HCT116 (cell line): Measurements from ENCODE around the gene ZFHX2. TPM values are rescaled to one million over a fixed set of nuclear protein-coding genes. Genes with fewer than 3 reads are reported as not detected.

ENCODE experiments used
- ATAC-seq: fragments of 200-7000 bp; cut with Tn5 transposase; 2 replicates; pipeline ENCODE4 v1.9.1; 2020; ENCODE audit warnings: mild to moderate bottlenecking, moderate library complexity
- Bru-seq: library from RNA; stranded (reverse); fragments of 400-500 nt; gene quantifications from one replicate; lab custom pipeline; 2021; lab: Mats Ljungman, UMichigan
- BruChase-seq, 2 experiments: library from RNA; stranded (reverse); fragments of 400-500 nt; gene quantifications; one replicate each; lab custom pipeline; 2021; lab: Mats Ljungman, UMichigan
- BruUV-seq: library from RNA; stranded (reverse); fragments of 400-500 nt; replicated peaks from 2 replicates; lab custom pipeline; 2021; lab: Mats Ljungman, UMichigan
- CTCF ChIA-PET: fragments of 300-600 bp; sonication (Branson Sonifier 250); formaldehyde crosslinking; loops from one replicate; lab custom pipeline; 2021; ENCODE audit warnings: antibody characterized with exemption; lab: Charles Lee
- POLR2A ChIA-PET: fragments of 300-600, 350-600 bp; sonication (Branson Sonifier 250); formaldehyde crosslinking; loops from one replicate; lab custom pipeline; 2021; ENCODE audit warnings: antibody characterized with exemption; lab: Charles Lee
- RAD21 ChIA-PET, 2 experiments: fragments of 300-600 bp; sonication (Branson Sonifier 250); formaldehyde crosslinking; loops; one replicate each; lab custom pipeline; 2023; ENCODE audit warnings: low total read pairs in 2 of 2; ENCODE audit not compliant: uncharacterized antibody in 2 of 2, unreplicated experiment in 2 of 2, low non-redundant PET in 1 of 2; lab: Charles Lee
- DNase-seq: peaks from one replicate; pipeline ENCODE4 v3.0.0-alpha.2; 2010; ENCODE audit warnings: low read depth, low spot score
- H2AFZ ChIP-seq: fragments of 200-600 bp; shearing (Covaris generic), sonication (generic); 2 replicates; pipeline ENCODE4 v1.6.1; 2017; ENCODE audit warnings: low read depth, mixed run types, mixed read lengths, antibody characterized with exemption, low read length; ENCODE audit not compliant: poor library complexity, severe bottlenecking
- H3K27ac ChIP-seq: 2 replicates; pipeline ENCODE4 v1.5.1; 2012; ENCODE audit warnings: low read depth, low read length
- H3K27me3 ChIP-seq: fragments of 200-600 bp; sonication (generic); 2 replicates; pipeline ENCODE4 v1.6.1; 2016; ENCODE audit warnings: mixed run types, low read length, mixed read lengths; ENCODE audit not compliant: insufficient read depth
- H3K36me3 ChIP-seq, 2 experiments: fragments of 200-500 bp in 1 of 2; fragments of 200-600 bp in 1 of 2; sonication (Bioruptor generic) in 1 of 2; sonication (generic) in 1 of 2; 2 replicates each; pipeline versions ENCODE4 v1.5.1 to v1.6.1; 2014 to 2016; ENCODE audit warnings: low read length in 2 of 2, inconsistent platforms in 1 of 2, mixed read lengths in 1 of 2, mixed run types in 1 of 2; ENCODE audit not compliant: insufficient read depth in 2 of 2, control insufficient read depth in 1 of 2
- H3K4me1 ChIP-seq, 2 experiments: fragments of 200-600 bp in 1 of 2; sonication (generic) in 1 of 2; 2 replicates each; pipeline versions ENCODE4 v1.5.1 to v1.6.1; 2012 to 2017; ENCODE audit warnings: low read length in 2 of 2, inconsistent platforms in 1 of 2, mild to moderate bottlenecking in 1 of 2, mixed read lengths in 1 of 2, mixed run types in 1 of 2, moderate library complexity in 1 of 2; ENCODE audit not compliant: insufficient read depth in 2 of 2, control insufficient read depth in 1 of 2
- H3K4me2 ChIP-seq: fragments of 200-600 bp; sonication (generic); 2 replicates; pipeline ENCODE4 v1.6.1; 2017; ENCODE audit warnings: mixed run types, low read length, mixed read lengths
- H3K4me3 ChIP-seq, 2 experiments: fragments of 200-600 bp in 1 of 2; sonication (generic) in 1 of 2; replicated peaks in 1 of 2; 2 replicates each; pipeline ENCODE4 v1.5.1; 2011 to 2016; ENCODE audit warnings: low read length in 2 of 2, control low read depth in 1 of 2, low read depth in 1 of 2, mild to moderate bottlenecking in 1 of 2, mixed read lengths in 1 of 2, mixed run types in 1 of 2
- H3K79me2 ChIP-seq: fragments of 200-600 bp; sonication (generic); 2 replicates; pipeline ENCODE4 v1.6.1; 2017; ENCODE audit warnings: mild to moderate bottlenecking, mixed run types, low read length, moderate library complexity, mixed read lengths; ENCODE audit not compliant: insufficient read depth
- H3K9ac ChIP-seq: fragments of 200-600 bp; sonication (generic); 2 replicates; pipeline ENCODE4 v1.6.1; 2016; ENCODE audit warnings: low read length, mixed read lengths
- H3K9me2 ChIP-seq: fragments of 200-600 bp; sonication (generic), shearing (Covaris generic); 2 replicates; pipeline ENCODE4 v1.6.1; 2017; ENCODE audit warnings: mixed run types, mild to moderate bottlenecking, moderate library complexity; ENCODE audit not compliant: insufficient read depth
- H3K9me3 ChIP-seq, 2 experiments: fragments of 200-500 bp in 1 of 2; fragments of 200-600 bp in 1 of 2; sonication (Bioruptor generic) in 1 of 2; sonication (generic) in 1 of 2; 2 replicates each; pipeline ENCODE4 v1.6.1; 2014 to 2017; ENCODE audit warnings: low read length in 2 of 2, mixed read lengths in 2 of 2, inconsistent platforms in 1 of 2, low read depth in 1 of 2, mild to moderate bottlenecking in 1 of 2, mixed run types in 1 of 2, moderate library complexity in 1 of 2; ENCODE audit not compliant: control insufficient read depth in 1 of 2, insufficient read depth in 1 of 2
- H4K20me1 ChIP-seq: fragments of 200-600 bp; sonication (generic), shearing (Covaris generic); 2 replicates; pipeline ENCODE4 v1.6.1; 2017; ENCODE audit warnings: mixed run types, mild to moderate bottlenecking, moderate library complexity; ENCODE audit not compliant: insufficient read depth
- CBX3 ChIP-seq: IDR thresholded peaks from 2 replicates; pipeline ENCODE4 v1.6.1; 2012; ENCODE audit warnings: low read depth
- CEBPB ChIP-seq: IDR thresholded peaks from 2 replicates; pipeline ENCODE4 v1.6.1; 2012; ENCODE audit warnings: low read depth
- EGR1 ChIP-seq: IDR thresholded peaks from 2 replicates; pipeline ENCODE4 v1.6.1; 2012; ENCODE audit warnings: low read depth
- EZH2 ChIP-seq: fragments of 200-600 bp; sonication (generic); IDR thresholded peaks from 2 replicates; pipeline ENCODE4 v1.6.1; 2017; ENCODE audit warnings: antibody characterized with exemption, mixed run types
- FOSL1 ChIP-seq: IDR thresholded peaks from 2 replicates; pipeline ENCODE4 v1.6.1; 2012; ENCODE audit warnings: low read depth
- POLR2AphosphoS5 ChIP-seq: IDR thresholded peaks from 2 replicates; pipeline ENCODE4 v1.6.1; 2011; ENCODE audit warnings: mild to moderate bottlenecking, low read depth, low read length, moderate library complexity
- RAD21 ChIP-seq: IDR thresholded peaks from 2 replicates; pipeline ENCODE4 v1.6.1; 2012; ENCODE audit warnings: low read depth, mild to moderate bottlenecking
- SIN3A ChIP-seq: IDR thresholded peaks from 2 replicates; pipeline ENCODE4 v1.6.1; 2012; ENCODE audit warnings: low read depth
- SP1 ChIP-seq: IDR thresholded peaks from 2 replicates; pipeline ENCODE4 v1.6.1; 2012; ENCODE audit warnings: low read depth
- YY1 ChIP-seq: IDR thresholded peaks from 2 replicates; pipeline ENCODE4 v1.6.1; 2011; ENCODE audit warnings: low read length, low read depth, moderate library complexity, mild to moderate bottlenecking; ENCODE audit not compliant: insufficient replicate concordance; ENCODE audit errors: extremely low read depth
- ZFX ChIP-seq: fragments of 450-650 bp; IDR thresholded peaks from 2 replicates; pipeline ENCODE4 v1.6.1; 2017
- ZNF274 ChIP-seq: fragments of 200-500 bp; sonication (Bioruptor generic); IDR thresholded peaks from 2 replicates; pipeline ENCODE4 v1.6.1; 2014; ENCODE audit warnings: mild to moderate bottlenecking, low read depth, low read length, inconsistent platforms
- intact Hi-C: fragments of 100-400 bp; cut with micrococcal nuclease; formaldehyde crosslinking; loops from 2 replicates; pipeline ENCODE4 v1.10.0; 2022
- long read RNA-seq: library from polyadenylated mRNA; unstranded; transcript quantifications from one replicate; pipeline ENCODE4 v2.0.0, GENCODE V29; 2021; ENCODE audit not compliant: unreplicated experiment
- polyA plus RNA-seq: library from polyadenylated mRNA; unstranded; fragments of >200 nt; gene quantifications from 2 replicates; pipeline ENCODE4 v1.2.1, GENCODE V29; 2012; ENCODE audit warnings: missing spikeins
- total RNA-seq: library from RNA; stranded (reverse); gene quantifications from one replicate; pipeline ENCODE4 v1.2.1, GENCODE V29; 2021; ENCODE audit not compliant: unreplicated experiment
- TF ChIP-seq, protein P1 (sequence below): IDR thresholded peaks from 2 replicates; pipeline ENCODE4 v1.6.1; 2012
- TF ChIP-seq, protein P2 (sequence below): IDR thresholded peaks from 2 replicates; pipeline ENCODE4 v1.6.1; 2011; ENCODE audit warnings: mild to moderate bottlenecking, low read length, moderate library complexity; ENCODE audit not compliant: insufficient replicate concordance; ENCODE audit errors: extremely low read depth

Gene ZFHX2
- total RNA-seq (3.6 TPM), Bru-seq, nascent RNA (percentile 42 among the genes with signal in this experiment), BruChase-seq, experiment 1, labeled RNA remaining after a 6-hour chase (percentile 32 among the genes with signal in this experiment), BruChase-seq, experiment 2, labeled RNA remaining after a 2-hour chase (percentile 51 among the genes with signal in this experiment)
- polyA plus RNA-seq: 0.79 and 0.82 TPM in 2 replicates
- long read RNA-seq, partial matches to known transcripts: 0 of 1 reads
- long read RNA-seq, other reads (novel, unspliced or antisense): 1 of 1 reads

DNA sequence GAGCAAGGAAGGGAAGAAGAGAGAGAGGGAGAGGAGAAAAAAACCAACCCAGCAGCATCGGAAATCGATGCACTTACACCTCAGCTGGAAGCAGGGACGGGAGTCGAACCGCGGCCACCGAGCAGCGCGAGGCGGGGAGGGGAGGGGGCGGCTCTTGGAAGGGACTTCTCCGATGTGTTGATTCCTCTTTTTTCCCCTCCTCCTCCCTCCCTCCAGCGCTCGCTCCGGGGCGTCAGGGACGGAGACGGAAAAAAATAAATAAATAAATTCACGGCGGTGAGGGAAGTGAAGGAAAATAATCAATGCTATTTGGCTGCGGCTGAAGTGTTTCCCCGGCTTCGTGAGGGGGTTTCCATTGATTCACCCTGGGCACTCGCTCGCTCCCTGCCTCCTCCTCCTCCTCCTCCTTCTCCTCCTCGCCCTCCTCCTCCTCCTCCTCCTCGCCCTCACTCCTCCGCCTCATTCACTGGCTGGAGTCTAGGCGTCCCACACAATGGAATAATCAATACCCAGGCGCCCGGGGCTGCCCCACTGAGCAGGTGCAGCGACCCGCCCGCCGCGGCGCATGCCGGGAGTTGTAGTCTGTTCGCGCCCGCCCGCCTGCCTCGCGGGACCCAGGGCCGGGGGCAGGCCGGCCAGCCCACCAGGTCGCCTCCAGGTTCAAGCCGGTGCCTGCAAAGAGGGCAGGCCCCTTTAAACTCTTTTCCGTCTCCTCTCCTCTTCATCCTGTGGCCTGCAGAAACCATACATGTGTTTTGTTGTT lies at the start of gene ZFHX2:
Gene ZFHX2, minus strand, starts transcription at position 500 of the 763 bp plus-strand sequence. CDS start 16,440 bp downstream, outside the sequence.
- H3K4me3 ChIP-seq: peak within 1 kb of the TSS; percentile 60 to 68
- intact Hi-C loops: loop anchor here (1.0 kb wide), 1 partner anchor 82 kb away; the partner anchor contains the start of gene NGDN
- H3K27me3 ChIP-seq: no peaks in the 10 kb centered on the region
- peak within 1 kb of the TSS; percentile 67 for H2AFZ ChIP-seq
- peak; percentile 79 for ATAC-seq
- no peaks in the 10 kb centered on the region for H4K20me1 ChIP-seq
- H3K27ac ChIP-seq: peak within 1 kb of the TSS; percentile 33
- no peaks in the 10 kb centered on the region for H3K36me3 ChIP-seq
- peak within 1 kb of the TSS; percentile 89 for H3K4me2 ChIP-seq
- peak within 1 kb of the TSS; percentile 50 for H3K9ac ChIP-seq
- TSS peak; percentile 40 for BruUV-seq
- peaks cover 3 to 25% of the 10 kb centered on the region in 2 experiments; a peak in 3 of 4 replicates for H3K4me1 ChIP-seq
- TF ChIP-seq, protein P1, sequence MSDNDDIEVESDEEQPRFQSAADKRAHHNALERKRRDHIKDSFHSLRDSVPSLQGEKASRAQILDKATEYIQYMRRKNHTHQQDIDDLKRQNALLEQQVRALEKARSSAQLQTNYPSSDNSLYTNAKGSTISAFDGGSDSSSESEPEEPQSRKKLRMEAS: no peak
- TF ChIP-seq SP1 (peak; percentile 39; the same call in 1 of the 2 replicates), SIN3A (no peak), ZNF274 (no peak), ZFX (peak; percentile 61), EZH2 (no peak), FOSL1 (no peak), RAD21 (no peak), YY1 (peak; percentile 58), EGR1 (peak; percentile 78), CBX3 (0 out of 2 replicates have a peak, but pooled peaks have one; percentile 29), CEBPB (no peak), POLR2AphosphoS5 (peak; percentile 73)
- TF ChIP-seq, protein P2, sequence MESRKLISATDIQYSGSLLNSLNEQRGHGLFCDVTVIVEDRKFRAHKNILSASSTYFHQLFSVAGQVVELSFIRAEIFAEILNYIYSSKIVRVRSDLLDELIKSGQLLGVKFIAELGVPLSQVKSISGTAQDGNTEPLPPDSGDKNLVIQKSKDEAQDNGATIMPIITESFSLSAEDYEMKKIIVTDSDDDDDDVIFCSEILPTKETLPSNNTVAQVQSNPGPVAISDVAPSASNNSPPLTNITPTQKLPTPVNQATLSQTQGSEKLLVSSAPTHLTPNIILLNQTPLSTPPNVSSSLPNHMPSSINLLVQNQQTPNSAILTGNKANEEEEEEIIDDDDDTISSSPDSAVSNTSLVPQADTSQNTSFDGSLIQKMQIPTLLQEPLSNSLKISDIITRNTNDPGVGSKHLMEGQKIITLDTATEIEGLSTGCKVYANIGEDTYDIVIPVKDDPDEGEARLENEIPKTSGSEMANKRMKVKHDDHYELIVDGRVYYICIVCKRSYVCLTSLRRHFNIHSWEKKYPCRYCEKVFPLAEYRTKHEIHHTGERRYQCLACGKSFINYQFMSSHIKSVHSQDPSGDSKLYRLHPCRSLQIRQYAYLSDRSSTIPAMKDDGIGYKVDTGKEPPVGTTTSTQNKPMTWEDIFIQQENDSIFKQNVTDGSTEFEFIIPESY: no peak
- ChIA-PET POLR2A (no interaction called here), RAD21 (no interaction called here), CTCF (no interaction called here)
- H3K9me3 ChIP-seq: no peaks in the 10 kb centered on the region
- no peaks in the 10 kb centered on the region for H3K9me2 ChIP-seq
- peaks cover 3% of the 10 kb centered on the region; the same call in 1 of the 2 replicates for H3K79me2 ChIP-seq
- DNase-seq: peak; percentile 67
